22Rv1 (cell line): ENCODE data around the gene NDP.

Experiments used
- CTCF ChIP-seq: fragments of 450-650 bp; IDR thresholded peaks from 2 replicates; pipeline ENCODE4 v1.5.1; 2017; ENCODE audit warnings: mild to moderate bottlenecking
- ZFX ChIP-seq: fragments of 450-650 bp; IDR thresholded peaks from 2 replicates; pipeline ENCODE4 v1.6.1; 2017; ENCODE audit warnings: antibody characterized with exemption, borderline replicate concordance

- TF ChIP-seq CTCF: no peak
- TF ChIP-seq ZFX: no peak
These were observed 32.9 kb upstream of the NDP start for GRCh38 chrX:44006081-44006480.
